Measurements from ENCODE around the gene ZNF382. TPM values are rescaled to one million over a fixed set of nuclear protein-coding genes. Genes with fewer than 3 reads are reported as not detected.
A peak's percentile ranks its signal among the peaks of the same experiment; 100 is the strongest.
"Not testable (repeated sequence)": the region's sequence is repeated elsewhere in the genome, so short reads cannot be mapped to it uniquely, and the experiment has no call there.

Gene ZNF382
- total RNA-seq, result 10.2 and 10.8 TPM in 2 replicates

GRCh38 chr19:36605101-36605876 is at the start of gene ZNF382:
Gene ZNF382, plus strand, starts transcription at chr19:36605313. Its CDS starts 4,602 bp downstream, at chr19:36609915.
- Mint-ChIP-seq H3K27ac (peak within 1 kb of the TSS; percentile 95), H3K9me3 (peaks cover 42% of the 10 kb centered on the region), H3K4me3 (peak within 1 kb of the TSS; percentile 90), H3K27me3 (ENCODE audit: insufficient read depth) (no peaks in the 10 kb centered on the region), H3K36me3 (ENCODE audit: low read depth) (peaks cover 42% of the 10 kb centered on the region), H3K4me1 (ENCODE audit: low read depth) (peaks cover 26% of the 10 kb centered on the region)
- peak; percentile 85 for DNase-seq (ENCODE audit: low spot score)
- intact Hi-C loops (cut with micrococcal nuclease), result loop anchor here (1.0 to 10.0 kb wide), 6 partner anchors 61 to 610 kb away; partner anchors contain the start of genes ZFP14, ZNF260, ZNF345 and ZNF383

- Mint-ChIP-seq H3K27me3 (ENCODE audit: insufficient read depth) (no peaks in the 10 kb centered on the region), H3K36me3 (ENCODE audit: low read depth) (peaks cover 66% of the 10 kb centered on the region), H3K4me3 (no peak overlapping the region), H3K4me1 (ENCODE audit: low read depth) (no peaks in the 10 kb centered on the region), H3K9me3 (peaks cover 72% of the 10 kb centered on the region), H3K27ac (no peak overlapping the region)
- intact Hi-C loops (cut with micrococcal nuclease), result no loop called here
- no peak for DNase-seq (ENCODE audit: low spot score)
These were observed 40.7 kb upstream of the ZNF382 start for GRCh38 chr19:36564391-36564790.

GRCh38 chr19:36572593-36573019 is 32.5 kb upstream of the ZNF382 start:
- Mint-ChIP-seq H3K27me3 (ENCODE audit: insufficient read depth) (no peaks in the 10 kb centered on the region), H3K4me3 (peak overlapping the region; percentile 89), H3K36me3 (ENCODE audit: low read depth) (peaks cover 72% of the 10 kb centered on the region), H3K27ac (peak overlapping the region; percentile 98), H3K4me1 (ENCODE audit: low read depth) (peaks cover 31% of the 10 kb centered on the region), H3K9me3 (peaks cover 33% of the 10 kb centered on the region)
- intact Hi-C loops (cut with micrococcal nuclease), result loop anchor here (1.0 to 2.0 kb wide), 13 partner anchors 32 to 897 kb away; partner anchors contain the start of genes ZFP14, ZNF260, ZNF345 and ZNF420
- no peak for DNase-seq (ENCODE audit: low spot score)

- Mint-ChIP-seq H3K36me3 (ENCODE audit: low read depth) (peaks cover 70% of the 10 kb centered on the region), H3K27ac (peak within 1 kb of the TSS; percentile 98), H3K27me3 (ENCODE audit: insufficient read depth) (no peaks in the 10 kb centered on the region), H3K4me1 (ENCODE audit: low read depth) (peaks cover 31% of the 10 kb centered on the region), H3K9me3 (peaks cover 27% of the 10 kb centered on the region), H3K4me3 (peak within 1 kb of the TSS; percentile 89)
- DNase-seq (ENCODE audit: low spot score), result peak; percentile 85
- intact Hi-C loops (cut with micrococcal nuclease), result loop anchor here (1.0 to 2.0 kb wide), 12 partner anchors 31 to 896 kb away; partner anchors contain the start of genes ZFP14, ZNF260, ZNF345 and ZNF420
These were observed 31.9 kb upstream of the ZNF382 start, which contains the start of gene ZNF529 for GRCh38 chr19:36573020-36573894. Gene ZNF529, minus strand, starts transcription at chr19:36573292. Its CDS starts 946 bp downstream, at chr19:36572346.

- Mint-ChIP-seq H3K27ac (peak overlapping the region; percentile 98), H3K4me1 (ENCODE audit: low read depth) (peaks cover 31% of the 10 kb centered on the region), H3K36me3 (ENCODE audit: low read depth) (peaks cover 67% of the 10 kb centered on the region), H3K9me3 (peaks cover 26% of the 10 kb centered on the region), H3K4me3 (peak overlapping the region; percentile 89), H3K27me3 (ENCODE audit: insufficient read depth) (no peaks in the 10 kb centered on the region)
- intact Hi-C loops (cut with micrococcal nuclease), result loop anchor here (1.0 to 2.0 kb wide), 12 partner anchors 30 to 895 kb away; partner anchors contain the start of genes ZFP14, ZNF260, ZNF345 and ZNF420
- DNase-seq (ENCODE audit: low spot score), result peak; percentile 2
These were observed 31.0 kb upstream of the ZNF382 start for GRCh38 chr19:36573895-36574720.

GRCh38 chr19:36574741-36575140 is 30.4 kb upstream of the ZNF382 start:
- Mint-ChIP-seq H3K9me3 (peaks cover 31% of the 10 kb centered on the region), H3K4me3 (peak overlapping the region; percentile 89), H3K27ac (peak overlapping the region; percentile 46), H3K27me3 (ENCODE audit: insufficient read depth) (no peaks in the 10 kb centered on the region), H3K4me1 (ENCODE audit: low read depth) (peaks cover 31% of the 10 kb centered on the region), H3K36me3 (ENCODE audit: low read depth) (peaks cover 66% of the 10 kb centered on the region)
- intact Hi-C loops (cut with micrococcal nuclease), result no loop called here
- DNase-seq (ENCODE audit: low spot score), result no peak

GRCh38 chr19:36577271-36577996 is 27.7 kb upstream of the ZNF382 start:
- H3K27me3 Mint-ChIP-seq (ENCODE audit: insufficient read depth), result no peaks in the 10 kb centered on the region
- H3K9me3 Mint-ChIP-seq, result peaks cover 38% of the 10 kb centered on the region
- no peak for DNase-seq (ENCODE audit: low spot score)
- peaks cover 22% of the 10 kb centered on the region for H3K4me1 Mint-ChIP-seq (ENCODE audit: low read depth)
- intact Hi-C loops (cut with micrococcal nuclease), result no loop called here
- no peak overlapping the region for H3K27ac Mint-ChIP-seq
- H3K4me3 Mint-ChIP-seq, result no peak overlapping the region
- peaks cover 68% of the 10 kb centered on the region for H3K36me3 Mint-ChIP-seq (ENCODE audit: low read depth)

GRCh38 chr19:36579255-36579654 is 25.9 kb upstream of the ZNF382 start:
- intact Hi-C loops (cut with micrococcal nuclease), result no loop called here

GRCh38 chr19:36602681-36603080 is 2.4 kb upstream of the ZNF382 start:
- H3K9me3 Mint-ChIP-seq, result peaks cover 29% of the 10 kb centered on the region
- peaks cover 26% of the 10 kb centered on the region for H3K4me1 Mint-ChIP-seq (ENCODE audit: low read depth)
- intact Hi-C loops (cut with micrococcal nuclease), result loop anchor here (10.0 kb wide), 2 partner anchors 228 to 612 kb away; partner anchors contain the start of genes ZFP14, ZNF383 and ZNF585B
- H3K27me3 Mint-ChIP-seq (ENCODE audit: insufficient read depth); H3K27ac Mint-ChIP-seq; DNase-seq (ENCODE audit: low spot score): not testable (repeated sequence)
- peak overlapping the region; percentile 40 for H3K4me3 Mint-ChIP-seq
- peaks cover 21% of the 10 kb centered on the region for H3K36me3 Mint-ChIP-seq (ENCODE audit: low read depth)

More at GRCh38 chr19:36579255-36579654, 25.9 kb upstream of the ZNF382 start:
- Mint-ChIP-seq H3K27ac (no peak overlapping the region), H3K4me1 (ENCODE audit: low read depth) (peaks cover 9% of the 10 kb centered on the region), H3K27me3 (ENCODE audit: insufficient read depth) (no peaks in the 10 kb centered on the region), H3K9me3 (peaks cover 46% of the 10 kb centered on the region), H3K4me3 (no peak overlapping the region), H3K36me3 (ENCODE audit: low read depth) (peaks cover 63% of the 10 kb centered on the region)
- DNase-seq (ENCODE audit: low spot score), result no peak

- peak overlapping the region; percentile 90 for H3K4me3 Mint-ChIP-seq
- intact Hi-C loops (cut with micrococcal nuclease), result loop anchor here (1.0 to 10.0 kb wide), 10 partner anchors 31 to 610 kb away; partner anchors contain the start of genes ZFP14, ZNF260, ZNF345 and ZNF383
- H3K4me1 Mint-ChIP-seq (ENCODE audit: low read depth), result peaks cover 26% of the 10 kb centered on the region
- peaks cover 36% of the 10 kb centered on the region for H3K36me3 Mint-ChIP-seq (ENCODE audit: low read depth)
- H3K9me3 Mint-ChIP-seq, result peaks cover 37% of the 10 kb centered on the region
- H3K27me3 Mint-ChIP-seq (ENCODE audit: insufficient read depth), result no peaks in the 10 kb centered on the region
- peak overlapping the region; percentile 95 for H3K27ac Mint-ChIP-seq
- DNase-seq (ENCODE audit: low spot score), result peak; percentile 82
These were observed 435 bp upstream of the ZNF382 start for GRCh38 chr19:36604656-36605100.

- Mint-ChIP-seq H3K27ac (peak overlapping the region; percentile 95), H3K4me3 (peak overlapping the region; percentile 90), H3K27me3 (ENCODE audit: insufficient read depth) (no peaks in the 10 kb centered on the region)
These were observed 865 bp downstream of the ZNF382 start for GRCh38 chr19:36605877-36606478.

More at GRCh38 chr19:36605877-36606478, 865 bp downstream of the ZNF382 start:
- peaks cover 26% of the 10 kb centered on the region for H3K4me1 Mint-ChIP-seq (ENCODE audit: low read depth)
- intact Hi-C loops (cut with micrococcal nuclease), result loop anchor here (1.0 to 10.0 kb wide), 6 partner anchors 60 to 609 kb away; partner anchors contain the start of genes ZFP14, ZNF260, ZNF345 and ZNF383
- DNase-seq (ENCODE audit: low spot score), result no peak
- H3K9me3 Mint-ChIP-seq, result peaks cover 46% of the 10 kb centered on the region
- peaks cover 48% of the 10 kb centered on the region for H3K36me3 Mint-ChIP-seq (ENCODE audit: low read depth)

Measured in activated T-helper 1 cell treated with anti-CD3 and anti-CD28 coated beads, Interleukin-12 subunit alpha, Interleukin-12 subunit beta, Interleukin-2, Interleukin-4 antibody, amounts not matched to agents 30 ng/mL and 10 ng/mL and 1 ng/mL, durations not matched to agents 14 hours and 24 hours and 36 hours (primary cell).